ENCODE measurements around the gene TPP1.

GRCh38 chr11:6570691-6571427 lies 48.4 kb downstream of the TPP1 start:
- TF ChIP-seq CTCF (optimal IDR thresholded peaks at IDR 0.05 in 1 of 3, IDR thresholded peaks at IDR 0.05 in 1 of 3, conservative IDR thresholded peaks at IDR 0.05 in 1 of 3; ENCODE audit: extremely low read depth in 1 of 3, insufficient read depth in 2 of 3, low read length in 3 of 3) (no peak), EZH2 (IDR thresholded peaks at IDR 0.05; ENCODE audit: low read length) (no peak)

All from keratinocyte (primary cell).